Thymus (tissue), 11 donors: ENCODE data around the gene RAB31. TPM values are rescaled to one million over a fixed set of nuclear protein-coding genes. Genes with fewer than 3 reads are reported as not detected.

ENCODE experiments used
- DNase-seq, 9 donors: peaks; one replicate each; pipeline ENCODE4 v3.0.0-alpha.2; 2013; ENCODE audit warnings: low spot score in 9 of 9, low read depth in 6 of 9, missing footprints in 1 of 9
- H3K27ac ChIP-seq, 2 donors: one replicate each; pipeline ENCODE4 v1.5.1; 2013; ENCODE audit warnings: control low read depth in 1 of 2, low read depth in 1 of 2, low read length in 1 of 2, mild to moderate bottlenecking in 1 of 2, moderate library complexity in 1 of 2
- H3K27me3 ChIP-seq, 2 donors: one replicate each; pipeline ENCODE4 v1.5.1; 2013; ENCODE audit warnings: low read length in 1 of 2; ENCODE audit not compliant: control insufficient read depth in 2 of 2, insufficient read depth in 1 of 2
- H3K36me3 ChIP-seq, 2 donors: one replicate each; pipeline ENCODE4 v1.5.1; 2013; ENCODE audit warnings: low read length in 1 of 2, mild to moderate bottlenecking in 1 of 2, moderate library complexity in 1 of 2; ENCODE audit not compliant: control insufficient read depth in 2 of 2, insufficient read depth in 2 of 2
- H3K4me1 ChIP-seq, 2 donors: one replicate each; pipeline ENCODE4 v1.5.1; 2013; ENCODE audit warnings: low read length in 2 of 2; ENCODE audit not compliant: control insufficient read depth in 2 of 2, insufficient read depth in 2 of 2
- H3K4me3 ChIP-seq, 2 donors: one replicate each; pipeline ENCODE4 v1.5.1; 2013; ENCODE audit warnings: low read length in 2 of 2, control low read depth in 1 of 2, mild to moderate bottlenecking in 1 of 2
- H3K9me3 ChIP-seq, 2 donors: one replicate each; pipeline ENCODE4 v1.5.1; 2013; ENCODE audit warnings: low read length in 1 of 2, mild to moderate bottlenecking in 1 of 2; ENCODE audit not compliant: control insufficient read depth in 2 of 2, insufficient read depth in 1 of 2
- WGBS: extraction: QIAGEN DNeasy Blood & Tissue Kit; methylation state at CpG from one replicate; pipeline ENCODE4 v1.1.7; 2013; 5-methylcytosine and 5-hydroxymethylcytosine counted together
- polyA plus RNA-seq: library from polyadenylated mRNA; stranded (reverse); fragments of 200-250 nt; gene quantifications from one replicate; pipeline ENCODE4 v1.2.3, GENCODE V29; 2013
- total RNA-seq: library from RNA; stranded (reverse); fragments of 120-200 nt; gene quantifications from one replicate; pipeline ENCODE4 v1.2.4, GENCODE V29; 2013
- donor health status: healthy.

RAB31 gene
- total and polyA plus RNA-seq, 2 donors, result 10.1 to 17.8 TPM

GRCh38 chr18:9688036-9688741 is 19.9 kb upstream of the RAB31 start:
- Histone ChIP-seq H3K4me3 (no peak overlapping the region), H3K9me3 (no peaks in the 10 kb centered on the region), H3K4me1 (peaks cover 5 to 23% of the 10 kb centered on the region in 2 donors), H3K27me3 (no peaks in the 10 kb centered on the region), H3K36me3 (no peaks in the 10 kb centered on the region), H3K27ac (no peak overlapping the region)
- no peak for DNase-seq
- WGBS, result 76% methylated on average over 19 of the region's 19 CpGs

GRCh38 chr18:9689253-9689652 is 18.8 kb upstream of the RAB31 start:
- H3K4me3 ChIP-seq, result no peak overlapping the region
- H3K36me3 ChIP-seq, result no peaks in the 10 kb centered on the region
- no peaks in the 10 kb centered on the region for H3K9me3 ChIP-seq
- no peak overlapping the region for H3K27ac ChIP-seq
- peaks cover 5 to 19% of the 10 kb centered on the region in 2 donors for H3K4me1 ChIP-seq
- WGBS, result 96% methylated on average over 3 of the region's 3 CpGs
- H3K27me3 ChIP-seq, result no peaks in the 10 kb centered on the region
- no peak for DNase-seq

- Histone ChIP-seq H3K4me3 (no peak overlapping the region), H3K36me3 (no peaks in the 10 kb centered on the region), H3K4me1 (peaks cover 0 to 6% of the 10 kb centered on the region in 2 donors), H3K27me3 (no peaks in the 10 kb centered on the region), H3K27ac (no peak overlapping the region), H3K9me3 (no peaks in the 10 kb centered on the region)
- 99% methylated on average over 3 of the region's 3 CpGs for WGBS
- no peak for DNase-seq
Measured at GRCh38 chr18:9690418-9691188, 17.5 kb upstream of the RAB31 start.

- H3K27me3 ChIP-seq, result no peaks in the 10 kb centered on the region
- no peak overlapping the region for H3K4me3 ChIP-seq
- no peaks in the 10 kb centered on the region for H3K36me3 ChIP-seq
- no peak for DNase-seq
- WGBS, result 91% methylated on average over 1 of the region's 1 CpG
- H3K27ac ChIP-seq, result no peak overlapping the region
- H3K4me1 ChIP-seq, result peaks cover 0 to 2% of the 10 kb centered on the region in 2 donors
- H3K9me3 ChIP-seq, result no peaks in the 10 kb centered on the region
Measured at GRCh38 chr18:9691235-9691634, 16.9 kb upstream of the RAB31 start.

GRCh38 chr18:9694174-9694573 is 13.9 kb upstream of the RAB31 start:
- H3K36me3 ChIP-seq, result no peaks in the 10 kb centered on the region
- no peaks in the 10 kb centered on the region for H3K9me3 ChIP-seq
- WGBS, result 93% methylated on average over 5 of the region's 5 CpGs
- no peaks in the 10 kb centered on the region for H3K4me1 ChIP-seq
- no peak for DNase-seq
- H3K4me3 ChIP-seq, result no peak overlapping the region
- H3K27ac ChIP-seq, result no peak overlapping the region
- no peaks in the 10 kb centered on the region for H3K27me3 ChIP-seq

- Histone ChIP-seq H3K27me3 (no peaks in the 10 kb centered on the region), H3K36me3 (no peaks in the 10 kb centered on the region), H3K9me3 (no peaks in the 10 kb centered on the region), H3K4me3 (no peak overlapping the region), H3K27ac (no peak overlapping the region), H3K4me1 (no peaks in the 10 kb centered on the region)
- no peak for DNase-seq
- 95% methylated on average over 3 of the region's 3 CpGs for WGBS
Measured at GRCh38 chr18:9694952-9695495, 13.1 kb upstream of the RAB31 start.

- H3K4me1 ChIP-seq, result no peaks in the 10 kb centered on the region
- H3K9me3 ChIP-seq, result no peaks in the 10 kb centered on the region
- no peaks in the 10 kb centered on the region for H3K36me3 ChIP-seq
- DNase-seq, result no peak
- 86% methylated on average over 5 of the region's 5 CpGs for WGBS
- no peaks in the 10 kb centered on the region for H3K27me3 ChIP-seq
- H3K4me3 ChIP-seq, result no peak overlapping the region
- no peak overlapping the region for H3K27ac ChIP-seq
Measured at GRCh38 chr18:9695605-9696004, 12.5 kb upstream of the RAB31 start.

- no peaks in the 10 kb centered on the region for H3K36me3 ChIP-seq
- no peaks in the 10 kb centered on the region for H3K27me3 ChIP-seq
- DNase-seq, result no peak
- H3K9me3 ChIP-seq, result no peaks in the 10 kb centered on the region
- 74% methylated on average over 2 of the region's 2 CpGs for WGBS
- H3K27ac ChIP-seq, result no peak overlapping the region
- H3K4me3 ChIP-seq, result no peak overlapping the region
- no peaks in the 10 kb centered on the region for H3K4me1 ChIP-seq
Measured at GRCh38 chr18:9696112-9696511, 12.0 kb upstream of the RAB31 start.

- Histone ChIP-seq H3K4me1 (no peaks in the 10 kb centered on the region), H3K36me3 (no peaks in the 10 kb centered on the region), H3K9me3 (no peaks in the 10 kb centered on the region), H3K27me3 (no peaks in the 10 kb centered on the region), H3K27ac (no peak overlapping the region), H3K4me3 (no peak overlapping the region)
- WGBS, result 57% methylated on average over 1 of the region's 1 CpG
- no peak for DNase-seq
Measured at GRCh38 chr18:9696701-9697100, 11.4 kb upstream of the RAB31 start.
